GM21381 (cell line): Measurements from ENCODE around the gene USP16.

Source experiments
- ATAC-seq: cut with Tn5 transposase; IDR thresholded peaks from one replicate; pipeline ENCODE4 v1.9.1; 2021; ENCODE audit warnings: mild to moderate bottlenecking, moderate library complexity; ENCODE audit not compliant: unreplicated experiment

USP16 gene

GRCh38 chr21:29082046-29082815 is 57.8 kb downstream of the USP16 start:
- ATAC-seq, result no peak

- no peak for ATAC-seq
Measured at GRCh38 chr21:29083306-29083705, 58.8 kb downstream of the USP16 start.

GRCh38 chr21:29084372-29084771 is 59.9 kb downstream of the USP16 start:
- ATAC-seq, result no peak

- no peak for ATAC-seq
Measured at GRCh38 chr21:29085106-29085752, 60.8 kb downstream of the USP16 start.

GRCh38 chr21:29091033-29091432 is 66.6 kb downstream of the USP16 start:
- ATAC-seq, result no peak

- ATAC-seq, result no peak
Measured at GRCh38 chr21:29092102-29092959, 67.9 kb downstream of the USP16 start.

GRCh38 chr21:29096218-29097015 is 71.9 kb downstream of the USP16 start:
- ATAC-seq, result no peak

- no peak for ATAC-seq
Measured at GRCh38 chr21:29098156-29098555, 73.7 kb downstream of the USP16 start.

GRCh38 chr21:29102791-29103257 is 78.4 kb downstream of the USP16 start:
- ATAC-seq, result no peak
